Ectodermal cell (in vitro differentiated cells): ENCODE measurements around the gene NMNAT2.

Source experiments
- H3K27ac ChIP-seq: 2 replicates; pipeline ENCODE4 v1.7.0; 2013; ENCODE audit warnings: mild to moderate bottlenecking, low read depth, low read length; ENCODE audit not compliant: insufficient read depth, poor library complexity, severe bottlenecking
- H3K27me3 ChIP-seq: 2 replicates; pipeline ENCODE4 v1.7.0; 2013; ENCODE audit warnings: mild to moderate bottlenecking, low read length; ENCODE audit not compliant: insufficient read depth, control insufficient read depth, poor library complexity, severe bottlenecking
- H3K36me3 ChIP-seq: one replicate; pipeline ENCODE4 v1.7.0; 2013; ENCODE audit warnings: low read length; ENCODE audit not compliant: control insufficient read depth, insufficient read depth
- H3K4me1 ChIP-seq: one replicate; pipeline ENCODE4 v1.7.0; 2013; ENCODE audit warnings: low read length; ENCODE audit not compliant: control insufficient read depth, insufficient read depth
- H3K4me3 ChIP-seq: 2 replicates; pipeline ENCODE4 v1.7.0; 2013; ENCODE audit warnings: low read depth, low read length, control low read depth; ENCODE audit not compliant: insufficient read depth
- H3K9me3 ChIP-seq: 2 replicates; pipeline ENCODE4 v1.7.0; 2013; ENCODE audit warnings: mild to moderate bottlenecking, low read length, moderate library complexity; ENCODE audit not compliant: control insufficient read depth
- WGBS, 2 experiments: methylation state at CpG; one replicate each; pipeline ENCODE4 v1.1.7; 2013; ENCODE audit warnings: missing lambda C conversion rate in 2 of 2; 5-methylcytosine and 5-hydroxymethylcytosine counted together

Gene NMNAT2

DNA sequence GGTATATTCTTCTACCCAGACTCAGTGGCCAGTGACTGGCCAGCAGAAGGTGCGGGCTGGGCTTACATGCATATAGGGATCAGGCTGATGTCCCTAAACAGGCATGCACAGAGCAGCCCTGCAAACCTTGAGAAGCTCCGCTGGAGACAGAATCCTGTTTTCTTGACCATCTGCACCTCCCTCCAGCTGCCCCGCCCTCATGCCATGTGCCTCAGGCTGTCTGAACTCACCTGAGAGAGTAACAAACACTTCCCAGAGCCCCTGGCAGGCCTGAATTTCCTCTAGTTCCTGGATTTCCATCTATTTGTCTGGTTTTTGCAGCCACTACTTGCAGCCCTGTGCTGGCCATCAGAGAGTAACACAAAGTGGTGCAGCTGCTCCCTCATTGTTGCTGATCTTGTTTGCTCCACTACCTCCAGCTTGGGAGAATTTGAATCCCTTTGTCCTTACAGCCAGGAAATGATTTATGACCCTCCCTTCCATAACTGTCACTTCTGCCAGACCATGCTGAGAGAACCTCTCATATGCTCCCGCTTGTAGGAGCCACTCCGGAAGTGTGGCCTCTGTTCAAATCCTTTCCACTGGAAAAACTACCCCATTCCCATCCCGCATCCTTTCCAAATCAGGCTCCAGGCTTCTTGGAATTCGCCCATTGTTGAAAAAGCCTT, 113.6 kb downstream of the NMNAT2 start:
- WGBS, 2 experiments, result 89 to 94% methylated on average over 6 of the region's 7 CpGs
- no peaks in the 10 kb centered on the region for H3K27me3 ChIP-seq
- peaks cover 13% of the 10 kb centered on the region for H3K4me1 ChIP-seq
- H3K9me3 ChIP-seq, result no peaks in the 10 kb centered on the region
- H3K4me3 ChIP-seq, result no peak overlapping the region
- no peaks in the 10 kb centered on the region for H3K36me3 ChIP-seq
- H3K27ac ChIP-seq, result peak overlapping the region; percentile 72

- peaks cover 13% of the 10 kb centered on the region for H3K4me1 ChIP-seq
- H3K4me3 ChIP-seq, result no peak overlapping the region
- H3K27ac ChIP-seq, result no peak overlapping the region
- H3K9me3 ChIP-seq, result no peaks in the 10 kb centered on the region
- H3K36me3 ChIP-seq, result no peaks in the 10 kb centered on the region
- no peaks in the 10 kb centered on the region for H3K27me3 ChIP-seq
- WGBS, 2 experiments, result 92 to 93% methylated on average over 3 of the region's 3 CpGs
These were observed 114.3 kb downstream of the NMNAT2 start for GRCh38 chr1:183303901-183304300.

- H3K27ac ChIP-seq, result no peak overlapping the region
- no peaks in the 10 kb centered on the region for H3K27me3 ChIP-seq
- peaks cover 13% of the 10 kb centered on the region for H3K4me1 ChIP-seq
- no peak overlapping the region for H3K4me3 ChIP-seq
- H3K36me3 ChIP-seq, result no peaks in the 10 kb centered on the region
- WGBS, 2 experiments, result 74 to 77% methylated on average over 4 of the region's 4 CpGs
- no peaks in the 10 kb centered on the region for H3K9me3 ChIP-seq
These were observed 114.9 kb downstream of the NMNAT2 start for GRCh38 chr1:183303323-183303645.

- H3K27ac ChIP-seq, result no peak overlapping the region
- 74 to 76% methylated on average over 5 of the region's 5 CpGs for WGBS, 2 experiments
- no peaks in the 10 kb centered on the region for H3K27me3 ChIP-seq
- no peaks in the 10 kb centered on the region for H3K36me3 ChIP-seq
- H3K4me1 ChIP-seq, result peaks cover 13% of the 10 kb centered on the region
- H3K4me3 ChIP-seq, result no peak overlapping the region
- no peaks in the 10 kb centered on the region for H3K9me3 ChIP-seq
These were observed 115.5 kb downstream of the NMNAT2 start for GRCh38 chr1:183302452-183303322.

GRCh38 chr1:183301239-183301638, 116.9 kb downstream of the NMNAT2 start:
- Histone ChIP-seq H3K9me3 (no peaks in the 10 kb centered on the region), H3K36me3 (no peaks in the 10 kb centered on the region), H3K4me1 (peaks cover 13% of the 10 kb centered on the region), H3K27me3 (no peaks in the 10 kb centered on the region), H3K4me3 (no peak overlapping the region), H3K27ac (no peak overlapping the region)
- 77 to 79% methylated on average over 3 of the region's 3 CpGs for WGBS, 2 experiments

- Histone ChIP-seq H3K4me3 (no peak overlapping the region), H3K27ac (no peak overlapping the region), H3K27me3 (no peaks in the 10 kb centered on the region), H3K4me1 (peaks cover 13% of the 10 kb centered on the region), H3K9me3 (no peaks in the 10 kb centered on the region), H3K36me3 (no peaks in the 10 kb centered on the region)
- whole genome bisulfite sequencing, 2 experiments, result 96 to 100% methylated on average over 1 of the region's 1 CpG
These were observed 117.4 kb downstream of the NMNAT2 start for GRCh38 chr1:183300828-183301227.

DNA sequence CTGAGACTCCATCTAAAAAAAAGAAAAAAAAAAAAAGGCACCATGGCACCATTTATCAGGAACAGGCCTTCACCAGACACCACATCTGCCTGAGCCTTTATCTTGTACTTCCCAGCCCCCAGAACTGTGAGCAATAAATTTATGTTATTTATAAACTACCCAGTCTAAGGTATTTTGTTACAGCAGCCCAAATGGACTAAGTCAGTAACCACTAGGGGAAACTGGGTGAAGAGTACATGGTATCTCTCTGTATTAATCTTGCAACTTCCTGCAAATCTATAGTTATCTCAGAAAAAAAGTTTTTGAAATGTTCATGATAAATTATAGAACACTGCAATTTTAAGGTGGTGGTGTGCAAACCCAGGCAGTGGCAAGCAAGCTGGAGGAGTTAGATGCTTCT, 117.8 kb downstream of the NMNAT2 start:
- H3K36me3 ChIP-seq, result no peaks in the 10 kb centered on the region
- no peak overlapping the region for H3K4me3 ChIP-seq
- H3K27me3 ChIP-seq, result no peaks in the 10 kb centered on the region
- peaks cover 13% of the 10 kb centered on the region for H3K4me1 ChIP-seq
- H3K9me3 ChIP-seq, result no peaks in the 10 kb centered on the region
- no peak overlapping the region for H3K27ac ChIP-seq

DNA sequence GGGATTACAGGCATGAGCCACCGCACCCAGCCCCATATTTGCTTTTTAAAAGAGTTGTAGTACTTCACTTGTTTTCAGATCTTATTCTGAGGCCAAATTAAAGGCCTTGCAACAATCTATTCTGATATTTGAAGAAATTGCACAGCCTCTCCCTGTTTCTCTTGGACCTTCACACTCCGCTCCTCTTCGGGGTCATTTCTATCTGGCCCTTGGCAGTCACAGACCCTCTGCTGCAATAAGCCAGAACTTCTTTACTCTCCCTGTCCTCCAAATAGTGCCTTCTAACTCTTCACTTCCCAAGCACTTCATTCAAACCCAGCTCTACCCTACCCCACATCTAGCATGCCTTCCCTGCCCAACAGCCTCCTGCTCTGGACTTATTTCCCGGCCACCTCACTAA, 121.4 kb downstream of the NMNAT2 start:
- H3K9me3 ChIP-seq, result no peaks in the 10 kb centered on the region
- 93 to 97% methylated on average over 4 of the region's 4 CpGs for whole genome bisulfite sequencing, 2 experiments
- no peaks in the 10 kb centered on the region for H3K4me1 ChIP-seq
- H3K27me3 ChIP-seq, result no peaks in the 10 kb centered on the region
- H3K27ac ChIP-seq, result no peak overlapping the region
- no peaks in the 10 kb centered on the region for H3K36me3 ChIP-seq
- H3K4me3 ChIP-seq, result no peak overlapping the region

DNA sequence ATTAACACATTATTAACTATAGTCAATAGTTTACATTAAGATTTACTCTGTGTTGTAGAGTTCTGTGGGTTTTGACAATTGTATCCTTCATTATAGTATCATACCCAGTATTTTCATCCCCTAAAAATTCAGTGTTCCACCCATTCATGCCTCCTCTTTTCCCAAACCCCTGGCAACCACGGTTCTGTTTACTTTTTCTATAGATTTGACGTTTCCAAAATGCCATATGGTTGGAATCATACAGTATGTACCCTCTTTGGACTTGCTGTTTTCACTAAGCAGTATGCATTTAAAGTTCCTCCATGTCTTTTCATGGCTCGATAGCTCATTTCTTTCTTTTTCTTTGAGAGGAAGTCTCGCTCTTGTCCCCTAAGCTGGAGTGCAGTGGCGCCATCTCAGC, 122.7 kb downstream of the NMNAT2 start:
- H3K36me3 ChIP-seq, result no peaks in the 10 kb centered on the region
- 70 to 74% methylated on average over 5 of the region's 5 CpGs for WGBS, 2 experiments
- no peaks in the 10 kb centered on the region for H3K9me3 ChIP-seq
- H3K4me1 ChIP-seq, result no peaks in the 10 kb centered on the region
- no peak overlapping the region for H3K27ac ChIP-seq
- no peak overlapping the region for H3K4me3 ChIP-seq
- no peaks in the 10 kb centered on the region for H3K27me3 ChIP-seq

DNA sequence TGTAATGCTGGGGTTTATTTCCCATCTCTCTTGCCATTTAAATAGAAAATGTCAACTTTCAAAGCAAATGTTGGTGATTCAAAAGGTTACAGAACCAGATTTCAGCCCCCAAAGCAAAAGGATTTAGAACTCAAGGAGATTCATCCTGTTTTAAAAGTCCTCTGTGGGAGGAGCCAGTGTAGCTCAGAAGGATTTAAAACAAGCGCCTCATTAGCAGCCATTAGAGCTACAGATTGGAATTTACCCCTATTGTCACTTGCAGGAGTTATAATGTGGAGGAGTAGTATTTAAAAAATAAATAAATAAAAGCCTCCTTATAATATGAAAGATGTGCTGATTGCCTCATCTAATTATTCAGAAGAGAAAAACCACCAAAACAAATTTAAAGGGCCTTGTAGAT, 124.3 kb downstream of the NMNAT2 start:
- 77 to 100% methylated on average over 1 of the region's 1 CpG for WGBS, 2 experiments
- no peaks in the 10 kb centered on the region for H3K4me1 ChIP-seq
- no peaks in the 10 kb centered on the region for H3K27me3 ChIP-seq
- no peak overlapping the region for H3K4me3 ChIP-seq
- no peaks in the 10 kb centered on the region for H3K9me3 ChIP-seq
- no peaks in the 10 kb centered on the region for H3K36me3 ChIP-seq
- no peak overlapping the region for H3K27ac ChIP-seq
